ENCODE results near the gene INO80B. TPM values are rescaled to one million over a fixed set of nuclear protein-coding genes. Genes with fewer than 3 reads are reported as not detected.

INO80B gene
- total RNA-seq, 1 donor from 2014 or later = 32.7 TPM

- peak within 1 kb of the TSS; percentile 56 for H3K27ac ChIP-seq
- no peak for DNase-seq (ENCODE audit: extremely low spot score in 2 of 2)
- no peak for TF ChIP-seq CTCF (IDR thresholded peaks at IDR 0.05)
- TF ChIP-seq POLR2AphosphoS5 (IDR thresholded peaks at IDR 0.05; ENCODE audit: insufficient read depth in 1 of 2, low read depth in 1 of 2) = peak in 1 of 2 donors; percentile 72
- no peak for TF ChIP-seq POLR2A (IDR thresholded peaks at IDR 0.05)
- intact Hi-C loops (cut with DNase I) = no loop called here
- H3K9me3 ChIP-seq = no peaks in the 10 kb centered on the region
- no peaks in the 10 kb centered on the region for H3K36me3 ChIP-seq
- H3K4me3 ChIP-seq = peak within 1 kb of the TSS; percentile 56 to 69
- peaks cover 19% of the 10 kb centered on the region for H3K4me1 ChIP-seq
- no peaks in the 10 kb centered on the region for H3K27me3 ChIP-seq
These were observed 33.5 kb upstream of the INO80B start, which contains the start of the genes C2orf81 and WDR54 for GRCh38 chr2:74421221-74421870. TSS of gene C2orf81 (minus strand) at chr2:74421619. CDS start at chr2:74421560, 59 bp downstream. TSS of gene WDR54 (plus strand) at chr2:74421730. CDS start at chr2:74422154, 424 bp downstream.

GRCh38 chr2:74423231-74424095, 31.4 kb upstream of the INO80B start:
- Histone ChIP-seq H3K36me3 (peaks cover 0 to 12% of the 10 kb centered on the region in 2 donors), H3K27me3 (no peaks in the 10 kb centered on the region), H3K9me3 (no peaks in the 10 kb centered on the region), H3K27ac (no peak overlapping the region), H3K4me3 (no peak overlapping the region), H3K4me1 (peaks cover 19% of the 10 kb centered on the region)
- TF ChIP-seq POLR2AphosphoS5 (IDR thresholded peaks at IDR 0.05; ENCODE audit: insufficient read depth in 1 of 2, low read depth in 1 of 2) (no peak), POLR2A (IDR thresholded peaks at IDR 0.05) (no peak), CTCF (IDR thresholded peaks at IDR 0.05) (no peak)
- DNase-seq (ENCODE audit: extremely low spot score in 2 of 2) = no peak
- intact Hi-C loops (cut with DNase I) = no loop called here

- Histone ChIP-seq H3K36me3 (peaks cover 0 to 21% of the 10 kb centered on the region in 2 donors), H3K27ac (no peak overlapping the region), H3K4me3 (no peak overlapping the region), H3K27me3 (no peaks in the 10 kb centered on the region), H3K4me1 (peaks cover 19% of the 10 kb centered on the region), H3K9me3 (no peaks in the 10 kb centered on the region)
- no peak for DNase-seq (ENCODE audit: extremely low spot score in 2 of 2)
- TF ChIP-seq POLR2A (IDR thresholded peaks at IDR 0.05) = no peak
- no peak for TF ChIP-seq POLR2AphosphoS5 (IDR thresholded peaks at IDR 0.05; ENCODE audit: insufficient read depth in 1 of 2, low read depth in 1 of 2)
- no peak for TF ChIP-seq CTCF (IDR thresholded peaks at IDR 0.05)
- intact Hi-C loops (cut with DNase I) = no loop called here
These were observed 30.5 kb upstream of the INO80B start for GRCh38 chr2:74424139-74424992.

GRCh38 chr2:74424995-74425406, 29.9 kb upstream of the INO80B start:
- no peak overlapping the region for H3K27ac ChIP-seq
- TF ChIP-seq POLR2AphosphoS5 (IDR thresholded peaks at IDR 0.05; ENCODE audit: insufficient read depth in 1 of 2, low read depth in 1 of 2) = no peak
- no peak for TF ChIP-seq POLR2A (IDR thresholded peaks at IDR 0.05)
- no peak for TF ChIP-seq CTCF (IDR thresholded peaks at IDR 0.05)
- no peaks in the 10 kb centered on the region for H3K9me3 ChIP-seq
- no peak for DNase-seq (ENCODE audit: extremely low spot score in 2 of 2)
- H3K27me3 ChIP-seq = no peaks in the 10 kb centered on the region
- intact Hi-C loops (cut with DNase I) = no loop called here
- no peak overlapping the region for H3K4me3 ChIP-seq
- peaks cover 19% of the 10 kb centered on the region for H3K4me1 ChIP-seq
- peaks cover 0 to 27% of the 10 kb centered on the region in 2 donors for H3K36me3 ChIP-seq

All from vagina (tissue), 2 donors.